Ureter (tissue), 1 donor: ENCODE data around the gene ARID2. TPM values are rescaled to one million over a fixed set of nuclear protein-coding genes. Genes with fewer than 3 reads are reported as not detected.

ENCODE experiments used
- DNase-seq: peaks from one replicate; pipeline ENCODE4 v3.0.0-alpha.2; 2020; ENCODE audit warnings: low spot score
- total RNA-seq: library from RNA; stranded (reverse); gene quantifications from one replicate; pipeline ENCODE4 v1.2.4, GENCODE V29; 2023
- donor health status: DM: yes; HTN: yes; CAD: no.

Gene ARID2
- total RNA-seq, 1 donor from 2014 or later = 44.5 TPM

DNA sequence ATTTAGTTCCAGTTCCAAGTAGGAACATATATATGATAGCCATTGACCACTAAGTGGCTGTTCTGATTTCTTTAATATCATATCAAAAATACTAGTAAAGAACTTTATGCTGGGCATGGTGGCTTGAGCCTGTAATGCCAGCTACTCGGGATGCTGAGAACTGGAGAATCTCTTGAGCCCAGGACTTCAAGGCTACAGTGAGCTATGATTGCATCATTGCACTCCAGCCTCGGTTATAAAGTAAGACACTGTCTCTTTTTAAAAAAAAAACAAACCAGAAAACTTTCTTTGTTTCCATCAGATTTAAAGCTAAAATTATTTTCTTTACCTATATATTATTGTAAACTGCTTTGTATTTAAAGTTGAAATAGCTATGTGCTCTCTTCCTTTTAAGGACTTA is 133.8 kb downstream of the ARID2 start:
- DNase-seq = no peak

DNA sequence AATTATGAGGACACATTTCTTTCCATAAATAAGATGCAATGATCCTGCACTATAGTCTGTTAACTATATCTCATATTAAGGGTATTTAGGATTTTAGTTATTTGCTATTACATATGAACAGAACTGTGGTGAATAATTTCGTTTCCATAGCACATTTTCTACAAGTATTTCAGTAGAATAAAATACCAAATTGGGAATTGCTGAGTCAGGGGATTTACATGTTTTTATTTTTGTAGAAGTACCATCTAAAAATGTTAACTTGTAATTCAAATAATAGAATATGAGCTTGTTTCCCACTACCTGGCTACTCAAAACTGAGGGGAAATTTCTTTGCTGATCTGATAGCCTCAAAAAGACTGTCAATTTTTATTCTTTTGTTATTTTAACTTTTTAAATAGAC is 136.8 kb downstream of the ARID2 start:
- DNase-seq = no peak

DNA sequence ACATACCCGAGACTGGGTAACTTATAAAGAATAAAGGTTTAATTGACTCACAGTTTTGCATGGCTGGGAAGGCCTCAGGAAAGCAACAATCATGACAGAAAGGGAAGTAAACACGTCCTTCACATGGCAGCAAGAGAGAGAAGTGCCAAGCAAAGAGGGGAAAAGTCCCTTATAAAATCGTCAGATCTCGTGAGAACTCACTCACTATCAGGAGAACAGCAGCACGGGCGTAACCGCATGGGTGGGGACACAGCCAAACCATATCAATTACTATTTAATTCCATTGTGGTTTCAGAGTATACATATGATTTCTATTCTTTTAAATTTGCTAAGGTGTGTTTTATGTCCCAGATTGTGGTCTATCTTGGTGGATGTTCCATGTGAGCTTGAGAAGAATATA is 142.9 kb downstream of the ARID2 start:
- no peak for DNase-seq

DNA sequence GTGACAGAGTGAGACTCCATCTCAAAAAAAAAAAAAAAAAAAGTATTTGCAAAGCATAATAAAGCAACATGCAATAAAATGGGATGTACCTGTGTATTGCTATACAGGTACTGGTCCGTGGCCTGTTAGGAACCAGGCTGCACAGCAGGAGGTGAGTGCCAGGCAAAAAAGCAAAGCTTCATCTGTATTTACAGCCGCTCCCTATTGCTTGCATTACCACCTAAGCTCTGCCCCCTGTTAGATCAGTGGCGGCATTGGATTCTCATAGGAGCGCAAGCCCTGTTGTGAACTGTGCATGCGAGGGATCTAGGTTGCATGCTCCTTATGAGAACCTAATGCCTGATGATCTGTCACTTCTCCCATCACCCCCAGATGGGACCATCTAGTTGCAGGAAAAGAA is 147.6 kb downstream of the ARID2 start:
- no peak for DNase-seq

DNA sequence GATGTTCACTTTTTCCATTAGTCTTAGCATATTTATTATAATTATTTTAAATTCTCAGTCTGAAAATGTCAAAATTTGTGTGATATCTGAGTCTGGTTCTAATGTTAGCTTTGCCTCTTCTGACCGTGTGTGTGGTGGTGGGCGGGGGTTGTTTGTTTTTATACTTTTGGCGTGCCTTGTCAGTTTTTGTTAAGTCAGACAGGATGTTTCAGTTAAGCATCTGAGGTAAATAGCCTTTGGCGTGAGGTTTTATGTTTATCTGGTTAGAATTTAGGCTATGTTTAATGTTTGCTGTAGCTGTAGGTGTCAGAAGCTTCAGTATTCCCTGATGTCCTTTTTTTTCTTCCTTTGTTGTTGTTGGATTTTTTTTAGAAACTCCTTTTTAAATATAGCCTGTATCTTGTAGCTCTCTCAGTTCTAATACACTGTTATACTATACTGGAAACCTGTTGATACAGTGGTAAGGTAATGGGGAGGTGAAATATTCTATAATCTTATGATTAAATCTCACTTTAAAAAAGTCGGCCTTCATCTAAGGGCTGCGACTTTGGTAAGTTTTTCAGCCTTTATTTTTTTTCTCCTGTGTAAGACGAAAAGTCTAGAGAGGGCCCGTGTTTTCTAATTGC is 149.2 kb downstream of the ARID2 start:
- no peak for DNase-seq

DNA sequence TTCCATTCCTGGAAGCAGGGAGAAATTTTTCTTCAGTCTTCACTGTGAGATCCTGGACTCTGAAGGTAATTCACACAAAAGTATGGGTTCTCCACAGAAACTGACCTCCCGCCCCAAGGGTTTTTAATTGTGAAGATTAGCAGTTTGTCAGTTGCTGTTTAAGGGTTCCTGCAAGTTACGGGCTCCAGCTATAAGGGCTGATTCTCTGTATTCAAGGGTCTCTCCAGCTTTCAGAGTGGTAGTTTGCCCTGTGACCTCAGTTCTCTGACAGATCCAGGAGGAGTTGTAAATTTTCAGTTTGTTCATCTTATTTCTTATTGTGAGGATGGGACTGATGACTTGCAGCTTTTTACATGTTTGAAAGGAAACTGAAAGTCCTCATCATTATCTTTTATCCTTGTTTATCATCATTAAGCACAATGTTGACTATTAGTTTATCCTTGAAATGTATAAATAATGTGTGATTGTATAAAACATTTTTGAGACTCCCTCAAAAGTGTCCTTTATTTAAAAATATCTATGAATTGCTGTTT is 149.9 kb downstream of the ARID2 start:
- DNase-seq = no peak

DNA sequence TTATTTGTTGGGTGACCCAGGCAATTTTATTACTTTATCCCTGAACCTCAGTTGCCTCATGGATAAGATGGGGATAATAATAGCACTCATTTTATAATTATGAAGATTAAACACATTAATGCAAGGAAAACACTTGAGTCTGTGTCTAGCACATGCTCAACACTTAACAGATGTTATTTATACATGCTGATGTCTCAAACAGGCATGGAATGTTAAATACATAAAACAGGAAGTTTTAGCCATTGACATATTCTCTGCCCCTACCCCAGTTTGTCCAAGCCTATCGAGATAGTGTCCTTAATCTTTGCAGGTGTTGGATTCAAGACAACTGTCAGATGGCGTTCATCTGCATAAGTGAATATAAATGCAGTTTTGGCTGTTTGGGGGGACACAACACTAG is 151.0 kb downstream of the ARID2 start:
- no peak for DNase-seq

DNA sequence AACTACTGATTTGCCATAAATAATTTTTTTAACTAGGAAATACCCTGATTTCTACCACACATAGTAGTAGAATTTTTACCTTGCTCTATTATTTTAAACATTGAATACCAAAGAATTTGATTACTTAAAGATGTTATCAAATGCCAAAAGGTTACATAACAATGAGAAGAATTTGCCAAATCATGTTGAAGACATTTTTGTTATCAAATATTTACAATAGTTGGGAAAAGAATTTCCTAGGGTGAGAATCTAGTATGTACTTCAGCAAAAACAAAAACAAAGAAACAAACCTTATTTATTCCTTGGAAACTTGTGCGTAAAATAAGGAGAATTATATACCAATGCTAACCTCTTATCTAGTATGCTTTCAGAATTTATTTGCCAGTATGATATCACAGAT is 153.7 kb downstream of the ARID2 start:
- DNase-seq = no peak

DNA sequence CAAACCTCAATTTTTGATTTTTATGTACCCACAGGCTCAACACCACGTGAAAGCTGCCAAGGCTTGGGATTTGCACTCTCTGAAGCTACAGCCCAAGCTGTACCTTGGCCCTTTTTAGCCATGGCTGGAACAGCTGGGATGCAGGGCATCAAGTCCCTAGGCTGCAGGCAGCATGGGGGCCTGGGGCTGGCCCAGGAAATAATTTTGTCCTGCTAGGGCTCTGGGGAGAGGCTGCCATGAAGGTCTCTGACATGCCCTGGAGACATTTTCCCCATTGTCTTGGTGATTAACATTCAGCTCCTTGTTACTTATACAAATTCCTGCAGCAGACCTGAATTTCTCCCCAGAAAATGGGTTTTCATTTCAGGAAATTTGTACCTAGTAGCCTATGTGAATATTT is 157.2 kb downstream of the ARID2 start:
- no peak for DNase-seq

DNA sequence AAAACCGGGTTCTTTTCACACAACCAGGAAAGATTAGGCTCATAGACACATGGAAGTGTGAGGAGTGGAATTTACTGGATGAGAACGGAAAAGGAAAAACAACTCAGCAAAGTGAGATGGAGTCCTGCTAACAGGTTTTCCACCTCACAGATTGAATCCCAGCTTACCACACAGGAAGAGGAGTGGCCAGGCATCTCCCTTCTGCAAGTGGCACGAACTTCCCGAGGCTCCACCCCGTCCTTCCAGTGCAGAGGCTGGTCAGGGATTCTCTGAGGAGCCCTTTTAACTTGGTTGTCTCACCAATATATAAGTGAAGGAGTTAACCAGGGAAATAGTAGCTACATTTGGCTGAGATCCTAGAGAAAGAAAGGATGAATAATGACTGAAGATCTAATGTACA is 158.0 kb downstream of the ARID2 start:
- no peak for DNase-seq

DNA sequence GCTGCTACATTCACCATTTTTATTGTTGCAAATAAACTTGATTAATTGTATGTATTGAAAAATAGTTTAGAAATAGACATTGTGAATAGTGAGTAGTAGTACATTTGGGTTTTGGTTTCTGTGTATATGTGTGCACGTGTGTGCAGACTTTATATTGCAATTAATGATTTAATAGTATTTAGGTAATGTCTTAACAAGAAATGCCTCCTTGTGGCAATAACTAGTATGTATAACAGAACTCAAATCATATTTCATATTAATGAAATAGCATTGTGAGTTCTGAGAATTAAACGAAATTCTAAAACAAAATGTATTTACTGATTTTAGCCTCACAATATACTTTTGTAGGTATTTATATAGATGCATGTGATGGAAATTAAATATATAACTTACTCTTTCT is 160.8 kb downstream of the ARID2 start:
- no peak for DNase-seq

DNA sequence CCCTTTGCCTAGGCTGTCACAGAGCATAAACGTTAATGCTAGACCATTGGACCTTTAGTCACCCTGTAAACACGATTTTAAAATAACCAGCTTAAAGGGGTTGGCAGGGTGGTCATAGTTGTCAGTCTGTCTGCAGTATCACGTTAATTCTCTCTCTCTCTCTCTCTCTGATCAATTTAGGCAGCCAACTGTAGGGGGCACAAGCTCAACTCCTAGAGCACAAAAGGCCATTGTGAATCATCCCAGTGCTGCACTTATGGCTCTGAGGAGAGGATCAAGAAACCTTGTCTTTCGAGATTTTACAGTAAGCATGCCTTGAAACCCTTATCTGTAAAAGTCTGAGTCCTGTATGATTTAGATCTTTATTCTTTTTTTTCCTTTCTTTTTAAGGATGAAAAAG is 163.7 kb downstream of the ARID2 start:
- DNase-seq = no peak

DNA sequence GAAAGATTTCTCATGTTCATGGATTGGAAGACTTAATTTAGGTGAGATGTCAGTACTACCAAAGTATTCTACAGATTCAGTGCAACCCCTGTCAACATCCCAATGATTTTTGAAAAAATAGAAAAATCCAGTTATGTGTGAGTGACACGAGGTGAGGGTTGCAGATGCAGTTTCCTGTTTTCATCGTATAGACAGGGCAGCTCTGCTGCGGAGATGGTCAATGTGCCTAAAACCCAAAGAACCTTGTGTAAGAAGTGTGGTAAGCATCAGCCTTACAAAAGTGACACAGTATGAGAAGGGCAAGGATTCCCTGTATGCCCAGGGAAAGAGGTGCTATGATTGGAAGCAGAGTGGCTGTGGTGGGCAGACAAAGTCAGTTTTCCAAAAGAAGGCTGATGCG is 166.5 kb downstream of the ARID2 start:
- DNase-seq = no peak

DNA sequence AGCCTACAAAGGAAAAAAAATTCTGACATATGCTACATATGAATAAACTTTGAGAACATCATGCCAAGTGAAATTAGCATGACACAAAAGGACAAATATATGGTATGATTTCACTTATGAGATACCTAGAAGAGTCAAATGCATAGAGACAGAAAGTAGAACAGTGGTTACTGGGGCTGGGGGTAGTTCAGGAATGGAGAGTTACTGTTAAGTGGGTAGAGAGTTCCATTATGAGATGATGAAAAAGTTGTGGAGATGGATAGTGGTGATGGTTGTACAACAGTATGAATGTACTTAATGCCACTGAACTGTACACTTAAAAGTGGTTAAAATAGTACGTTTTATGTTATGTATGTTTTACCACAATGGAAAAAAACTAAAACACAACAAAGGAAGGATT is 168.6 kb downstream of the ARID2 start:
- DNase-seq = no peak

DNA sequence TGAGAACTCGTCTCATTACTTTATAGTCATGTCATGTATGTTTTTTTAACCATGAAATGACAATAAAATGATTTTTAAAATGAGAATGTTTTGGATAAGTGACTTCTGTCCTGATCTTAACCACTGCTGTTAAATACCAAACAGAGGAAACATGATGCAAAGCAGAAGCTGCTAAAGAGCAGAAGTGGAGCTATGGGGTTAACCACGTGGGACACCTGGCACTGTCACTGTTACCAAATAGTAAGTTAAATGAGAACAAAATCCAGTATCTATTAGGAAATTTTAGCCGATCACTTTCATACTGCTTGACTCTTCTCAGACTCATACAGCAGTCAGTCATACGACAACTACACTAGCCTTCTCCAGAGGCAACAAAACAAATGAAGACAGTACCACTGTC is 178.4 kb downstream of the ARID2 start:
- DNase-seq = no peak

DNA sequence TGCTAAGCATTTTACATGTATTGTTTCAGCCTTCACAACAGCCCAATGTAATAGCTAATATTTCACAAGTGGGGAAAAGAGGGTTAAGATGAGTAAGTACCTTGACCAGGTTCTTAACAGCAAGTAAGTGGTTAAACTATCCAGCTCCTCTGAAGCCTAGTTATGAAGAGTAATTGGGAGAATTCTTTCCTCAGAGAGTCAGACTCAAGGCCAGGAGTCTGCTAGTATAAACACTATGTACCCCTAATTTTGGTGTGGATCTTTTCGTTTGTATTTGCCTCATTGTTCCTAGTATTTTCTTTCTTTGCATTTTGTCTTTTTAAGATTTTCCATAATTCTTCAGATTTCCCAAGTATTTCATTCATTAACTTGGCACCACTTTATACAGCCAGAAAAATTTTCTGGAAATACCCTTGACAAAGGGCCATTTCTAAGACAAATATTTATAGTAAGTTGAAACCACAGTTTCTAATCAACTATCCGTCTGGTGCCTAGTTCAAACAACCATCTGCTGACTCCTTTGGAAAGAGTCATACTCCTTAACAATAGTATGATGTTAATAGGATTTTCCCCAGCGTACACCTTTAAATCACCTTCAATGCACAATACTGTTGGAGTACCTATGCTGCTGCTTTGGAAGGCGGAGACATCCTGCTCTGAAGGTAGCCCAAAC is 179.7 kb downstream of the ARID2 start:
- no peak for DNase-seq

DNA sequence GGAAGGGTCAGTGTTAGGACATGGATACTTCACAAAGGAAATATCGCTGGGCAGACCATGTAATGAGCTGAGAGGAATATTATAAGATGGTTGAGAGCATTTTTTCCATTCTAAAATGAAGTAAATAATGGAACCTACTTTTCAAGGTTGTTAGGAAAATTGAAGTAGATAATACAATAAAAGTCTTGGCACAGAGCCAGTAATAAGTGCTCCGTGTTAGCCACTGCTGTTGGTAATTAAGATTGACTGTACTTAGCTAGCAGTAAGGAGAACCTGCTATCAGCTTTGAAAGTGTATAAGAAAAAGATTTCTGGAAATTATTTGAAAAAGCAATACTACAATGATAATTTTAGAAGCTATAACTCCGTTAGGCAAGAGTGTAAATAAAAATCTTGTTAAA is 183.3 kb downstream of the ARID2 start:
- no peak for DNase-seq

DNA sequence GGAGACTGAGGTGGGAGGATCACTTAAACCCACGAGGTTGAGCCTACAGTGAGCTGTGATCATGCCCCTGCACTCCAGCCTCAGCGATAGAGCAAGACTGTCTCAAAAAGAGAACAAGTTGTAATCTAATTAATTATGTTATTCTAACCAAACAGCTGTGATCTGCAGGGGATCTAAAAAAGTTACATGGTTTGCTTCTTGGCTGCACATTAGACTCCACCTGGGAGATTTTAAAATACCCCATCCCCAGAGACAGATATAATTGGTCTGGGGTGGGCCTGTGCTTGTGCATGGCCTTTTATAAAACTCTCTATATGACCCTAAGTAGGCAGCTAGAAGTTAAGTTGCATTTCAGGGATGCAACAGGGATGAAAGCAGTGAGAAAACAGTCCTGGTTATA is 184.1 kb downstream of the ARID2 start:
- no peak for DNase-seq

DNA sequence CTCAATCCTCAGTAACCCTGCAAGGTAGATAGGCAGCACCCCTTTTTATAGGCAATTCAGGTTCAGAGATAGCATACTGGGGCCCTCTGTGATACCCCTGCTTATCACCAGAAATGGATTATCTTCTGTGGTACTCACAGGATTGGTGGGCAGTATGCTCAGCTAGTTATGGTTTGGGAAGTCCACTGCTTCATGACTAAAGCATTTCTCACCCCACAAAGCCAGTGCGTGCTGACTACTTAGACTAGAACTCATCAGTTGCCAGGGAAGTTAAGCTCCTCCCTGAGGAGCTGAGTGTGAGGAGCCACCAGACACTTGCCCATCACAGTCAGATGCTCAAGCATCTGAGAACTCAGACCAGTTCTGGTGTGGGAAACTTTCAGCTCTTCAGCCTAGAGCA is 184.6 kb downstream of the ARID2 start:
- DNase-seq = no peak

DNA sequence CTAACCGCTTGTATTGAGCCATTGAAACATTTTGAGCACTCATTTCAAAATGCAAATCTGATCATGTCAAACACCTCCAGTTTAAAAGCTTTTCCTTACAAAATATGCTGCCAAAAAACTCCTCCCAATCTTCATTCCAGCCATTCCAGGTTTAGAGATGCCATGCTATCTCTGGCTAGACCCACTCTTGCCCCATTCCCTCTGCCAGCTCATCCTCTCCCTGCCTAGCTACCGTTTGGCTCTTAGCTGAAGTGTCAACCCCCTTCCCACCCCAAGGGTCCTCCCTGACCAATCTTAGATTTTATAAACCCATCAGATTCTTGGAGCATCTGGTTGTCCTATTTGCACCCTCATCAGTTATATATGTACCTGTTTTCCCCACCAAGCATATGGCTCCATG is 185.9 kb downstream of the ARID2 start:
- DNase-seq = no peak

DNA sequence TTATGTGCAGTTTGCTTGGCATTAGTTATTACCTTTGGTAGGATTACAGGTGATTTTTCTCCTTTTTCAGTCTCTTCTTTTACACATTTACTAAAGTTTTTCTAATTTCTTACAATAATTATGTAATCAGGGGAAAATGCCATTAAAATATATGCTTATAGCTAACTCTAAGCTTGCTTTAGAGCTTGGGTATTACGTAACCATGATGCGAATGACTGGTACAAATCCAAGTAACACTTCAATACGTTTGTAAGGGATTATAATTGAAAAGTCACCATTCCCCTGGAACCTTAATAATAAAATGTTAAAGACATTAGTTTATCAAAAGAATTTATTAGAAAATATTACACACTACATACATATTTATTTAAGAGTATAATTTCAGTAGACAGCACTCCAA is 189.3 kb downstream of the ARID2 start:
- no peak for DNase-seq

DNA sequence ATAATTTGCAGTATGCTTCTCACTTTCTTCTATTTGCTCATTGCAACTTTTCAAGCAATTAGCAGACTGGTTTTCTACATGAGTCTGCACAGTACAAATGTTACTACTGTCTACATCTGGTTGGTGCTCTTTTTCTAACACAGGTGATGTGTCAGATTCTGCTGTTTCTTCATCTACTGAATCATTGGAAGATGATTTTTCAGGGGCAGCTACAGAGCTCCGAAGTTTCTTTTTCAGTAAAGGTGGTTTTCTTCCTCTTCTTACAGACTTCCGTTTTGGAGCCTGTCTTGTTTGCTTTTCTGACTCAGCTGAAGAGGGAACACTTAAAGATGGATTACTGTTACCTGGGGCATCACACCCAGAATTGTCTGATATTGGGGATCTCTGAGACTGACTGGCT is 198.8 kb downstream of the ARID2 start:
- DNase-seq = no peak

DNA sequence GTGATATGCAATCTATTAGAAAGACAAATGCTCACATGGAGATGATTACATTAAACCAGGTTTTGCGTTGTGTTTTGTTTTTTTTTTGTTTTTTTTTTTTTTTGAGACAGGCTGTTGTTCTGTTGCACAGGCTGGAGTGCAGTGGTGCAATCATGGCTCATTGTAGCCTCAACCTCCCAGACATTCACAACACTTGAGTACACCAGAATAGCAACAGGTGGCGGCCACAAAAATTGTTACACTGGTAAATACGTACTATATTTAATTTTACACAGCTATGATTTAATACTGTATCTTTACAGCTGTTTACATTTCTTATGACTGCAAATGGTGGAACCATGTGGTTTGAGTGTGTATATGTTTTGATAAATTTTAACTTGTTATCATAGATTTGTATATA is 200.9 kb downstream of the ARID2 start:
- DNase-seq = no peak

DNA sequence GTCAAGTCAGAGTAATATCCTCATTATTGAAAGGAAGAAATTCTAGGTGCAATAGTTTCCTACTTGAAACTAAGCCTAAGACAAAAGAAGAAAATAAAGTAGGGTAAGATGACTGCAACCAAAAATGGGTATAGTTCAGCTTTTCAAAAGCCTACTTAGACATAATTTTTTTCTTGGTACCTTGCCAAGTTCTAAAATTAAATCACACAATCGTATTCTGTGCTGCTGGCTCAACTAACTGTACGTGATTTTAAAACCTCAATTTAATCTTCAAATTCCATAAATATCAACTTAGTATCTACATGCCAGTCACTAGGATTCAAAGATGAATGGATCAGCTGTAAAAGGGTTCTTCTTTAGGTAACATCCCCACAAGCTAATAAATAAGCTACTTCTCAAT is 204.0 kb downstream of the ARID2 start:
- no peak for DNase-seq
